Neutrophil (primary cell): ENCODE measurements around the gene EPHX1.
"Not testable (repeated sequence)": the region's sequence is repeated elsewhere in the genome, so short reads cannot be mapped to it uniquely, and the experiment has no call there.

ENCODE experiments used
- H3K27ac ChIP-seq: fragments of 200-600 bp; sonication (generic); 2 replicates; pipeline ENCODE4 v1.5.1; 2016; ENCODE audit warnings: mild to moderate bottlenecking, moderate library complexity
- H3K27me3 ChIP-seq: fragments of 200-600 bp; sonication (generic); 2 replicates; pipeline ENCODE4 v1.6.0; 2016; ENCODE audit warnings: mild to moderate bottlenecking
- H3K36me3 ChIP-seq: fragments of 200-600 bp; sonication (generic); 2 replicates; pipeline ENCODE4 v1.5.1; 2017
- H3K4me1 ChIP-seq, 2 experiments: fragments of 200-600 bp in 1 of 2; sonication (generic) in 1 of 2; 1 replicate in 1 of 2; 2 replicates in 1 of 2; pipeline versions ENCODE4 v1.5.1 to v1.6.1; 2013 to 2016; ENCODE audit warnings: low read depth in 1 of 2, low read length in 1 of 2, mild to moderate bottlenecking in 1 of 2, moderate library complexity in 1 of 2; ENCODE audit not compliant: control insufficient read depth in 1 of 2, insufficient read depth in 1 of 2
- H3K4me3 ChIP-seq, 2 experiments: fragments of 200-600 bp in 1 of 2; sonication (generic) in 1 of 2; 1 replicate in 1 of 2; 2 replicates in 1 of 2; pipeline ENCODE4 v1.5.1; 2013 to 2016; ENCODE audit warnings: low read depth in 1 of 2, low read length in 1 of 2, mild to moderate bottlenecking in 1 of 2, moderate library complexity in 1 of 2
- H3K9me3 ChIP-seq: fragments of 200-600 bp; sonication (generic); 2 replicates; pipeline ENCODE4 v1.5.1; 2016
- TF ChIP-seq, protein P1 (sequence below): fragments of 200-600 bp; sonication (generic); IDR thresholded peaks from 2 replicates; pipeline ENCODE4 v1.5.1; 2016; ENCODE audit warnings: antibody characterized with exemption

EPHX1 gene

DNA sequence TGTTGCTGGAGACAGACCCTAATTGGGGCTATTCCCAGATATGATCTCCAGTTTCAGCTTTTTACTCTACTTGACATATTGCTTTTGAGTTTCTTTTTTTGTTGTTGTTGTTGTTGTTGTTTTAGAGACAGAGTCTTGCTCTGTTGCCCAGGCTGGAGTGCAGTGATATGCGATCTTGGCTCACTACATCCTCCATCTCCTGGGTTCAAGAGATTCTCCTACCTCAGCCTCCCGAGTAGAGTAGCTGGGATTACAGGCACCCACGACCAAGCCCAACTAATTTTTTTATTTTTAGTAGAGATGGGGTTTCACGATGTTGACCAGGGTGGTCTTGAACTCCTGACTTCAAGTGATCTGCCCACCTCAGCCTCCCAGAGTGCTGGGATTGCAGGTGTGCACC, 33.6 kb upstream of the EPHX1 start:
- H3K4me3 ChIP-seq, result peak overlapping the region in 1 of 2 experiments; percentile 83
- H3K36me3 ChIP-seq, result no peaks in the 10 kb centered on the region
- TF ChIP-seq, protein P1, sequence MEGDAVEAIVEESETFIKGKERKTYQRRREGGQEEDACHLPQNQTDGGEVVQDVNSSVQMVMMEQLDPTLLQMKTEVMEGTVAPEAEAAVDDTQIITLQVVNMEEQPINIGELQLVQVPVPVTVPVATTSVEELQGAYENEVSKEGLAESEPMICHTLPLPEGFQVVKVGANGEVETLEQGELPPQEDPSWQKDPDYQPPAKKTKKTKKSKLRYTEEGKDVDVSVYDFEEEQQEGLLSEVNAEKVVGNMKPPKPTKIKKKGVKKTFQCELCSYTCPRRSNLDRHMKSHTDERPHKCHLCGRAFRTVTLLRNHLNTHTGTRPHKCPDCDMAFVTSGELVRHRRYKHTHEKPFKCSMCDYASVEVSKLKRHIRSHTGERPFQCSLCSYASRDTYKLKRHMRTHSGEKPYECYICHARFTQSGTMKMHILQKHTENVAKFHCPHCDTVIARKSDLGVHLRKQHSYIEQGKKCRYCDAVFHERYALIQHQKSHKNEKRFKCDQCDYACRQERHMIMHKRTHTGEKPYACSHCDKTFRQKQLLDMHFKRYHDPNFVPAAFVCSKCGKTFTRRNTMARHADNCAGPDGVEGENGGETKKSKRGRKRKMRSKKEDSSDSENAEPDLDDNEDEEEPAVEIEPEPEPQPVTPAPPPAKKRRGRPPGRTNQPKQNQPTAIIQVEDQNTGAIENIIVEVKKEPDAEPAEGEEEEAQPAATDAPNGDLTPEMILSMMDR, result no peak
- H3K9me3 ChIP-seq, result no peaks in the 10 kb centered on the region
- peaks cover 45 to 48% of the 10 kb centered on the region in 2 experiments for H3K4me1 ChIP-seq
- H3K27ac ChIP-seq, result no peak overlapping the region
- H3K27me3 ChIP-seq, result no peaks in the 10 kb centered on the region

- Histone ChIP-seq H3K4me3 (peak overlapping the region; percentile 83 to 97), H3K9me3 (no peaks in the 10 kb centered on the region), H3K4me1 (peaks cover 52 to 53% of the 10 kb centered on the region in 2 experiments), H3K36me3 (no peaks in the 10 kb centered on the region), H3K27me3 (no peaks in the 10 kb centered on the region), H3K27ac (peak overlapping the region; percentile 92)
- TF ChIP-seq, protein P1, result no peak
Measured at GRCh38 chr1:225777058-225777582, 32.8 kb upstream of the EPHX1 start.

GRCh38 chr1:225777583-225778336, 32.2 kb upstream of the EPHX1 start, which contains the start of gene SRP9:
TSS of gene SRP9 (plus strand) at chr1:225777826. CDS start at chr1:225777941, 115 bp downstream.
- TF ChIP-seq, protein P1, result peak; percentile 94
- Histone ChIP-seq H3K4me3 (peak within 1 kb of the TSS; percentile 83 to 97), H3K27me3 (no peaks in the 10 kb centered on the region), H3K4me1 (peaks cover 56 to 59% of the 10 kb centered on the region in 2 experiments), H3K27ac (peak within 1 kb of the TSS; percentile 92), H3K36me3 (no peaks in the 10 kb centered on the region), H3K9me3 (no peaks in the 10 kb centered on the region)

DNA sequence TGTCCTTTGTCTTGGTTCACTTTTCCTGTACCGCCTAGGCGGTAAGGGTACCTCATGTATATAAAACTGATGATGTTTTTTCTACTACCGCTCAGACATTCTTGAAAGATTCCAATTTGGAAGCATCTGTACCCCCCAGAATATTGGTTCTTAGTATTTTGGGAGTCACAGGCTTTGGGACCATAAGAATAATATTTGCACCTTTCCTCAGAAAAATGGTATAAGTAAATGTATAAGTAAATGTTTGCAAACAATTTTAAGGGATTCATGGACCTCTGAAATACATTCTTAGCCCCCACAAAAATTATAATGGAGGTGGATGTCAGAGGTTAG, 31.6 kb upstream of the EPHX1 start:
- H3K36me3 ChIP-seq, result no peaks in the 10 kb centered on the region
- peak overlapping the region; percentile 92 for H3K27ac ChIP-seq
- H3K4me3 ChIP-seq, result peak overlapping the region; percentile 83 to 97
- H3K27me3 ChIP-seq, result no peaks in the 10 kb centered on the region
- no peaks in the 10 kb centered on the region for H3K9me3 ChIP-seq
- H3K4me1 ChIP-seq, result peaks cover 57 to 61% of the 10 kb centered on the region in 2 experiments
- TF ChIP-seq, protein P1, result no peak

DNA sequence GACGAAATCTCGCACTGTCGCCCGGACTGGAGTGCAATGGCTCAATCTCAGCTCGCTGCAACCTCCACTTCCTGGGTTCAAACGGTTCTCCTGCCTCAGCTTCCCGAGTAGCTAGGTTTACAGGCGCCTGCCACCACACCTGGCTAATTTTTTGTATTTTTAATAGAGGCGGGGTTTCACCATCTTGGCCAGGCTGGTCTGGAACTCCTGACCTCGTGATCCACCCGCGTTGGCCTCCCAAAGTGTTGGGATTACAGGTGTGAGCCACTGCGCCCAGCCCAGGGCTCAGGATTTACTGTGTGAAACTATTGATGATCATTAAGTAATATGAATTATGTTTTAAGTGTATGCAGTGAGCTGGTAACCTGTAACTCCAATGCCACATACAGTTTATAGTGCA, 30.8 kb upstream of the EPHX1 start:
- peak overlapping the region; percentile 92 for H3K27ac ChIP-seq
- not testable (repeated sequence) for H3K9me3 ChIP-seq, H3K36me3 ChIP-seq, H3K27me3 ChIP-seq
- H3K4me1 ChIP-seq, result peaks cover 57 to 61% of the 10 kb centered on the region in 2 experiments
- H3K4me3 ChIP-seq, result peak overlapping the region; percentile 83 to 97

DNA sequence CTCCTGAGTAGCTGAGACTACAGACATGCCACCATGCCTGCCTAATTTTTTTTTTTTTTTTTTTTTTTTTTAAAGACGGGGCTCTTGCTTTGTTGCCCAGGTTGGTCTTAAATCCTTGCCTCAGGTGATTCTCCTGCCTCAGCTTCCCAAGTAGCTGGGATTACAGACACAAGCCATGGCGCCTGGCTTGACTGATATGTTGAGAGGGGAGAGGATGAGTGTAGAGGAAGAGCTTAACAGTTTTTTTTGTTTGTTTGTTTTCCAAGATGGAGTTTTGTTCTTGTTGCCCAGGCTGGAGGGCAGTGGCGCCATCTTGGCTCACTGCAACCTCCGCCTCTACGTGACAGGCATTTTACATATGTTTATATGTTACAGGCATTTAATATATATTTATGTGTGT, 29.8 kb upstream of the EPHX1 start:
- Histone ChIP-seq H3K4me3 (peak overlapping the region in 1 of 2 experiments; percentile 32), H3K36me3 (peaks cover 9% of the 10 kb centered on the region), H3K27ac (peak overlapping the region; percentile 92), H3K4me1 (peaks cover 57 to 61% of the 10 kb centered on the region in 2 experiments), H3K27me3 (no peaks in the 10 kb centered on the region), H3K9me3 (no peaks in the 10 kb centered on the region)
- TF ChIP-seq, protein P1, result no peak
